ENCODE data around the gene CD151. TPM values are rescaled to one million over a fixed set of nuclear protein-coding genes. Genes with fewer than 3 reads are reported as not detected.
A peak's percentile ranks its signal among the peaks of the same experiment; 100 is the strongest.

Gene CD151
- total and polyA plus RNA-seq, 4 donors = 31.6 to 264 (median 124) TPM

DNA sequence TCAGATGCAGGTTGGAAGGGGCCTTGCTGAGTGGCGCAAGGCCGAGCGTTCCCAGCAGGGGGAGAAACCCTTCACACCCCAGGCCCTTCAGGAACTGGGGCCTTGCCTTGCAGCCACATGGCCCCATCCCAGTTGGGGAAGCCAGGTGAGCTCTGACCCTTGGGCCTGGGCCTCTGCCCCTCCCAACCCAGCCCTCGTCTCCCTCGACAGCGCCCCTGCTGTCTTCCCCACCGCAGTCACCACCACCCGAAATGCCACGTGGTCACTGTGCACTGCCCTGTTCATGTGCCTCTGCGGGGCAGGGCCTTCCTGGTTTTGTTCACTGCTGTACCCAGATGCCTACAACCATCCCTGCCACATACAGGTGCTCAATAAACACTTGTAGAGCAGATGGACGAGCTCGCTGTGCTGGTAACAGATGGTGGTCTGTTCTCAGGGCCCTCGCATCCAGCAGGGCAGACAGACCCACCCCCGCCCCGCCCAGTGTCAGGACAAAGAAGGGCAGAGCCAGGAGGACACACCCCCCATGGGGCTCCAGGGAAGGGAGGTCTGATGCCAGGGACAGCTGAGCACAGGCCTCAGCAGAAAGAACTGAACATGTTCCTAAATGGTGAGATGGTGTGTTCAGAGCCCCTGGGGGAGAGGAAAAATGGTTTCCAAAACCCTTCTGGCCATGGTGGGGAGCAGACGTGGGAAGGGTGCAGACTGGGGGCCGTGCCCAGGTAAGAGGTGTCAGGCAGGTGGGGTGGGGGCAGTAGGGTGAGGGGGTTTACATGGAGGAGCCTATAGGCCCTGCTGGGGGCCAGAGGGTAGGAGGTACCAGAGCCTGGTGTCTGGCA is 5.9 kb downstream of the CD151 start:
- Histone ChIP-seq H3K27me3 (ENCODE audit: control insufficient read depth in 4 of 4, insufficient read depth in 4 of 4, low read length in 3 of 4) (no peaks in the 10 kb centered on the region), H3K9ac (ENCODE audit: low read depth in 1 of 2, low read length in 2 of 2) (no peak overlapping the region), H3K36me3 (ENCODE audit: control insufficient read depth in 4 of 4, insufficient read depth in 3 of 4, low read depth in 1 of 4, low read length in 3 of 4) (peaks cover 5 to 28% (median 11%) of the 10 kb centered on the region in 4 donors), H3K9me3 (ENCODE audit: control insufficient read depth in 4 of 4, low read length in 3 of 4) (no peaks in the 10 kb centered on the region), H3K4me1 (ENCODE audit: control insufficient read depth in 4 of 4, insufficient read depth in 4 of 4, low read length in 3 of 4) (peaks cover 26 to 56% (median 39%) of the 10 kb centered on the region in 4 donors), H3K4me3 (ENCODE audit: low read depth in 1 of 3, low read length in 3 of 3) (no peak overlapping the region), H3K27ac (ENCODE audit: low read depth in 1 of 2, low read length in 2 of 2) (no peak overlapping the region)
- no peak for TF ChIP-seq TAF1 (conservative IDR thresholded peaks at IDR 0.05)
- no peak for TF ChIP-seq JUND (IDR thresholded peaks at IDR 0.05)
- no peak for TF ChIP-seq SP1 (IDR thresholded peaks at IDR 0.05)
- 58% methylated on average over 17 of the region's 17 CpGs for WGBS
- DNase-seq (ENCODE audit: low spot score) = no peak

DNA sequence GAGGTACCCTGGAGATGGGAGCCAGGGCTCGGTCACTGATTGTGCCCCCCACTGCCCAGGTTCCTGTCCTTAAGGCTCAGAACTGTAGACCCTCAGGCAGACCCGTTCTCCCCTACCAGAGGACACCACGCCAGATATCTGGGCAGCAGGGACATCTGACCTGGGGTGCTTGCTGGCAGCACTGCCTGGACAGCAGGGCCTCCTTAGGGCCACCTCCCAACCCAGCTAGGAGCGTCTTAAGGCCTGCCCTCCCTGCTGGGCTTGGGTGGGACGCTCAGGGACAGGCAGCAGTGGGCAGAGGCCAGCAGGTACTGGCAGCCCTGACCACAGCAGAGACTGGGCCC is 6.5 kb downstream of the CD151 start:
- WGBS = 95% methylated on average over 5 of the region's 5 CpGs
- H3K4me1 ChIP-seq (ENCODE audit: control insufficient read depth in 4 of 4, insufficient read depth in 4 of 4, low read length in 3 of 4) = peaks cover 31 to 56% (median 39%) of the 10 kb centered on the region in 4 donors
- H3K27me3 ChIP-seq (ENCODE audit: control insufficient read depth in 4 of 4, insufficient read depth in 4 of 4, low read length in 3 of 4) = no peaks in the 10 kb centered on the region
- no peak for DNase-seq (ENCODE audit: low spot score)
- H3K9me3 ChIP-seq (ENCODE audit: control insufficient read depth in 4 of 4, low read length in 3 of 4) = no peaks in the 10 kb centered on the region
- no peak overlapping the region for H3K9ac ChIP-seq (ENCODE audit: low read depth in 1 of 2, low read length in 2 of 2)
- H3K27ac ChIP-seq (ENCODE audit: low read depth in 1 of 2, low read length in 2 of 2) = no peak overlapping the region
- H3K4me3 ChIP-seq (ENCODE audit: low read depth in 1 of 3, low read length in 3 of 3) = no peak overlapping the region
- TF ChIP-seq, protein P1, sequence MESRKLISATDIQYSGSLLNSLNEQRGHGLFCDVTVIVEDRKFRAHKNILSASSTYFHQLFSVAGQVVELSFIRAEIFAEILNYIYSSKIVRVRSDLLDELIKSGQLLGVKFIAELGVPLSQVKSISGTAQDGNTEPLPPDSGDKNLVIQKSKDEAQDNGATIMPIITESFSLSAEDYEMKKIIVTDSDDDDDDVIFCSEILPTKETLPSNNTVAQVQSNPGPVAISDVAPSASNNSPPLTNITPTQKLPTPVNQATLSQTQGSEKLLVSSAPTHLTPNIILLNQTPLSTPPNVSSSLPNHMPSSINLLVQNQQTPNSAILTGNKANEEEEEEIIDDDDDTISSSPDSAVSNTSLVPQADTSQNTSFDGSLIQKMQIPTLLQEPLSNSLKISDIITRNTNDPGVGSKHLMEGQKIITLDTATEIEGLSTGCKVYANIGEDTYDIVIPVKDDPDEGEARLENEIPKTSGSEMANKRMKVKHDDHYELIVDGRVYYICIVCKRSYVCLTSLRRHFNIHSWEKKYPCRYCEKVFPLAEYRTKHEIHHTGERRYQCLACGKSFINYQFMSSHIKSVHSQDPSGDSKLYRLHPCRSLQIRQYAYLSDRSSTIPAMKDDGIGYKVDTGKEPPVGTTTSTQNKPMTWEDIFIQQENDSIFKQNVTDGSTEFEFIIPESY (IDR thresholded peaks at IDR 0.05) = no peak
- TF ChIP-seq RXRA (IDR thresholded peaks at IDR 0.05) = no peak
- TF ChIP-seq EGR1 (IDR thresholded peaks at IDR 0.05; ENCODE audit: low read depth in 2 of 2) = no peak
- peaks cover 5 to 28% (median 11%) of the 10 kb centered on the region in 4 donors for H3K36me3 ChIP-seq (ENCODE audit: control insufficient read depth in 4 of 4, insufficient read depth in 3 of 4, low read depth in 1 of 4, low read length in 3 of 4)

DNA sequence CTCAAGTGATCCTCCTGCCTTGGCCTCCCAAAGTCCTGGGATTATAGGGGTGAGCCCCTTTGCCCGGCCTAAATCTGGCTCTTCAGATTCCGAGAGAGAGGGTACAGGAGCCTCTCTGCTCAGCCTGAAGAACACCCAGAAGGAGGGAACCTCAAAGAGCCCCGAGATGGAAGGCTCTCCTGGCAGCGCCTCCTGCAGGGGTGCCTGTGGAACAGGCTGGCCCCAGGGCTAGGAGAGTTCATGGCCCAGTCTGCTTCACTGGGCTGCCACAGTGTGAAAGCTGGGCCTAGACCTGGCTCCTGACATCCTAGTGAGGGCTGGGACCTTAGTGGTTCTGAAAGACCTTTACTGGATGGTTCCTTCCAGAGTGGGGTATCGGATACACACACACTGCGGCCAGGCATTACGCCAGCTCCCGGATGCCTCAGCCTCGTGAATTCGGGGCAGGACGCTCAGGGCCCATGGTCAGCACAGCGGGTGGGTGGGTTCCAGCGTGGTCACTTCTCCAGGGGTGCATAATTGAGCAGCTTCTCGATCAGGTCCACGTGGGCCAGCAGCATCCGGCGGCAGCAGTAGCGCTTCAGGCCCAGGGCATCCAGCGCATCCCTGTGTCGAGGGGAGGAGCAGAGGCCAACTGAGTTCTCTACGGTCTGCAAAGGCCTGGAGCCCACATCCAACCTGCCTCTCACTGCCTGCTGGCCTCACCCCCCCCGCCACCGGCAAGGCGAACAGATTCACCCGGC is 7.3 kb downstream of the CD151 start:
- TF ChIP-seq RAD21 (IDR thresholded peaks at IDR 0.05) (peak in 1 of 2 donors; percentile 7), HNF4A (conservative IDR thresholded peaks at IDR 0.05) (no peak), RXRA (IDR thresholded peaks at IDR 0.05) (no peak)
- TF ChIP-seq, protein P2, sequence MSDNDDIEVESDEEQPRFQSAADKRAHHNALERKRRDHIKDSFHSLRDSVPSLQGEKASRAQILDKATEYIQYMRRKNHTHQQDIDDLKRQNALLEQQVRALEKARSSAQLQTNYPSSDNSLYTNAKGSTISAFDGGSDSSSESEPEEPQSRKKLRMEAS (IDR thresholded peaks at IDR 0.05) = no peak
- no peaks in the 10 kb centered on the region for H3K27me3 ChIP-seq (ENCODE audit: control insufficient read depth in 4 of 4, insufficient read depth in 4 of 4, low read length in 3 of 4)
- 88% methylated on average over 25 of the region's 25 CpGs for WGBS
- no peak overlapping the region for H3K27ac ChIP-seq (ENCODE audit: low read depth in 1 of 2, low read length in 2 of 2)
- H3K4me3 ChIP-seq (ENCODE audit: low read depth in 1 of 3, low read length in 3 of 3) = no peak overlapping the region
- no peak overlapping the region for H3K9ac ChIP-seq (ENCODE audit: low read depth in 1 of 2, low read length in 2 of 2)
- no peaks in the 10 kb centered on the region for H3K9me3 ChIP-seq (ENCODE audit: control insufficient read depth in 4 of 4, low read length in 3 of 4)
- H3K36me3 ChIP-seq (ENCODE audit: control insufficient read depth in 4 of 4, insufficient read depth in 3 of 4, low read depth in 1 of 4, low read length in 3 of 4) = peaks cover 5 to 28% (median 11%) of the 10 kb centered on the region in 4 donors
- H3K4me1 ChIP-seq (ENCODE audit: control insufficient read depth in 4 of 4, insufficient read depth in 4 of 4, low read length in 3 of 4) = peaks cover 28 to 55% (median 38%) of the 10 kb centered on the region in 4 donors
- no peak for DNase-seq (ENCODE audit: low spot score)

Data from liver (tissue), 9 donors.